Measurements from ENCODE around the gene CLEC2L.

DNA sequence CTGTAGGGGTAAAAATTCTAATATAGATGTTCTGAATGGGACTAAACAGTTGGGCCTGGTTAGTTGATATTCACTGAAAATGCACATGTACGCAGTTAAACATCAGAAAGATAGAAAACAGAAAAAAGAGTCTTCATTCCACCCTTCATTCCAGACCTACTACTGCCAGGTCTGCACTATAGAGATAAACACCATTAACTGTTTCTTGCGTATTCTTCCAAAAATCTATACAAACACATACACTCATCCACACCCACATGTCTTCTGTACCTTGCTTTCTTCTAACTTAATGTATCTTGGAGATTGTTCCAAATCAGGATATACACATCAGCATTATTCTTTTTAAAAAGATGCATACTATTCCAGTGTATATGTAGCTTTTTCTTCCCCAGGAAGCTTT is 13.9 kb upstream of the CLEC2L start:
- TF ChIP-seq CTCF (IDR thresholded peaks at IDR 0.05) (no peak), POLR2AphosphoS5 (IDR thresholded peaks at IDR 0.05) (no peak), POLR2A (IDR thresholded peaks at IDR 0.05; ENCODE audit: low read depth) (no peak), EP300 (IDR thresholded peaks at IDR 0.05) (no peak)
